HAP-1 (cell line): ENCODE results near the gene NSRP1.
"Not testable (repeated sequence)": the region's sequence is repeated elsewhere in the genome, so short reads cannot be mapped to it uniquely, and the experiment has no call there.

ENCODE experiments used
- DNase-seq, 2 experiments: peaks; one replicate each; pipeline ENCODE4 v3.0.0-alpha.2; 2016 to 2020; ENCODE audit warnings: low spot score in 2 of 2
- H3K27me3 ChIP-seq: fragments of 250-450 bp; sonication (Bioruptor Pico); 2 replicates; pipeline ENCODE4 v1.5.1; 2020; ENCODE audit warnings: low read depth, mild to moderate bottlenecking, moderate library complexity
- H3K36me3 ChIP-seq: fragments of 250-450 bp; sonication (Bioruptor Pico); replicated peaks from 2 replicates; pipeline ENCODE4 v1.5.1; 2020; ENCODE audit warnings: mild to moderate bottlenecking
- H3K4me1 ChIP-seq: fragments of 250-450 bp; sonication (Bioruptor Pico); 2 replicates; pipeline ENCODE4 v1.5.1; 2020; ENCODE audit warnings: mild to moderate bottlenecking
- H3K4me3 ChIP-seq: fragments of 250-450 bp; sonication (Bioruptor Pico); 2 replicates; pipeline ENCODE4 v1.5.1; 2020; ENCODE audit warnings: mild to moderate bottlenecking, moderate library complexity
- H3K9me3 ChIP-seq: fragments of 250-450 bp; sonication (Bioruptor Pico); 2 replicates; pipeline ENCODE4 v1.5.1; 2020; ENCODE audit warnings: mild to moderate bottlenecking, moderate library complexity
- in situ Hi-C: fragments of 300-500 bp; cut with MboI; formaldehyde crosslinking; loops from 3 replicates; pipeline ENCODE4 v1.14.3; 2020; ENCODE audit warnings: low sequenced_read_pairs, inconsistent platforms, mixed read lengths

The NSRP1 gene

DNA sequence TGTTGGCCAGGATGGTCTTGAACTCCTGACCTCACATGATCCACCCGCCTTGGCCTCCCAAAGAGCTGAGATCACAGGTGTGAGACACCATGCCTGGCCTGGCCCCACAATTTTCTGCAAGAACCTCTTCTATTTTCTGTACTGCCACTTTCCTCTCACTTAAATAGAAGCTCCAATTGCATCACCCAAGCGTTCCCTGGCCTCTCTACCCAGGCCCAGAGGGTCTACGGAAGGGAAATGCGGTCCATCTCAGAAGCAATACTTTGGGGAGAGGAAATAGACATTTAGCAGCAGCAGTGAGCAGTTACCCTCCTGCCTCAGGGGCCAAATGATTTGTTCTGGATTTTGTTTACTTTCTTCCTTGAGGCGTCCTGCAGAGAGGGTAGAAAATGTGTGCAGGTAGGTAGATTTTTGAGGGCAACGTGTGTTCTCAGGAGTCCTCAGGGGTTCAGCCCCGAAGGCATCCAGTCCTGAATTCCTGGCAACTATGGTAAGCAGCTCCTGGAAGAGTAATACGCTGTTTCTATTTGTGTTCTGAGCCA lies 107.9 kb downstream of the NSRP1 start:
- Histone ChIP-seq H3K27me3 (no peaks in the 10 kb centered on the region; the same call in 1 of the 2 replicates), H3K9me3 (no peaks in the 10 kb centered on the region), H3K4me1 (no peaks in the 10 kb centered on the region), H3K36me3 (no peaks in the 10 kb centered on the region), H3K4me3 (no peak overlapping the region)
- no peak for DNase-seq
- in situ Hi-C loops, result no loop called here

DNA sequence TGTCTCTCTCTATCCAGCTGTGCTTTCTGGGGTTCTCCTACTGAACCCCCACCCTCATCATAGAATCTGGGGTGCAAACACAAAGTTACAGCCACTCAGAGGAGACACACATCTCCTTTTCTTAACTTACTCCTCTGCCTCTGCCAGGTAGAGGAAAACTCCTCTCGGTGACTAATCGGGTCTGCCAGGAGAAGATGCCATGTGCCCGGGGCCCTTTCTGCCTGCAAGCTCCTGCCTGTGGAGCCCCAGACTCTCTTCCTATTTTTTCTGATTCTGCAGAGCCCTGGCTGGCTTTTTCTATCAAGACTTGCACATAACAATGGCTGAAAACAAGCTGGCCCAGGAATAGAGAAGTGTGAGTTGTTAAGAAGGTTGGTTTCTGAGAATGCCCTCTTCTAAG lies 108.5 kb downstream of the NSRP1 start:
- no peak for DNase-seq
- in situ Hi-C loops, result no loop called here
- Histone ChIP-seq H3K4me1 (no peaks in the 10 kb centered on the region), H3K36me3 (no peaks in the 10 kb centered on the region), H3K4me3 (no peak overlapping the region), H3K27me3 (peaks cover 1% of the 10 kb centered on the region; the same call in 1 of the 2 replicates), H3K9me3 (no peaks in the 10 kb centered on the region)

DNA sequence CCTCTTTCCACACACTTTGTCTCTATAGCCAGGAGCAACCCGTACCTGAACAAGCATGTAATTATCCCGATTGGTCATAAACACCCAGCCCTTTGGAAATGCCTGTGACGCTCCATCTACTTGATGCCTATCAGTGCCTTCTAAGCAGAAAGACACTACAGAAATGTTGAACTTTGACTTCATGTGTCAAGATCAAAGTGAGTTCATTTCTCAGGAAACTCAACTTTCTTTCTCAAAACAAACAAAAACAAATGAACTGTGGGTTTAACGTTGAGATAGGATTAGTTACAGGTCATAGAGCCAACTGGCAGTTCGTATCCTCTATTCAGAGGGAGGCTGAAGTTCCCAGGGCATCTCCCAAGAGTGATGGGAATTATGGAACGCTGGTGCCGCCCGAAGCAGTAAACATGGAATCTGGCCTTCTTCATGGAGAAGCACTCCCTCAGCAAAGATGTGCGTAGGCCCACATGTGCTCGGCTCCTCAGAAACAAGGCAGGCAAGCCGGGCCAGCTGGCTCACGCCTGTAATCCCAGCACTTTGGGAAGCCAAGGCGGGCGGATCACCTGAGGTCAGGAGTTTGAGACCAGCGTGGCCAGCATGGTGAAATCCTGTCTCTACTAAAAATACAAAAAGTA lies 109.4 kb downstream of the NSRP1 start:
- Histone ChIP-seq H3K4me3 (no peak overlapping the region), H3K36me3 (no peaks in the 10 kb centered on the region), H3K27me3 (peaks cover 7% of the 10 kb centered on the region), H3K4me1 (no peaks in the 10 kb centered on the region), H3K9me3 (no peaks in the 10 kb centered on the region)
- DNase-seq, result no peak
- in situ Hi-C loops, result no loop called here

DNA sequence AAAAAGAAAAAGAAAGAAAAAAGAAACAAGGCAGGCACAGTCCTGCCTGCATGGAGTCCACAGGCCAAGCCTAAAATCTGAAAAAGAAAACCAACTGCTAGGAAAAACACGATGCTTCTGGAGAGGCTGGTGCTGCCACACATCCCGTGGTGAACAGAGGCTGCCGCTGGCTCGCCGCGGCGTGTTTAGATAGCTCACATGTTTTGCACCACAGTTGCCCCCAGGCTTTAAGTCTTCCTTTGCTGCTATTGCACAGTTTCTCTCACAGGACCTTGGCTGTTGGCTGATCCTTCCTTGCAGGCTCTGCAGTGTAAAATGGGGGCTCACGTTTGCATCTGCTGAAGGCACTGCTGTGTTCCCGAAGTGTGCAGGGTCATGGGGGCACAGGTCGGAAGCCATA lies 110.3 kb downstream of the NSRP1 start:
- H3K9me3 ChIP-seq, result no peaks in the 10 kb centered on the region
- no peaks in the 10 kb centered on the region for H3K36me3 ChIP-seq
- H3K4me3 ChIP-seq, result no peak overlapping the region
- no peak for DNase-seq
- in situ Hi-C loops, result no loop called here
- peaks cover 7% of the 10 kb centered on the region for H3K27me3 ChIP-seq
- H3K4me1 ChIP-seq, result no peaks in the 10 kb centered on the region

DNA sequence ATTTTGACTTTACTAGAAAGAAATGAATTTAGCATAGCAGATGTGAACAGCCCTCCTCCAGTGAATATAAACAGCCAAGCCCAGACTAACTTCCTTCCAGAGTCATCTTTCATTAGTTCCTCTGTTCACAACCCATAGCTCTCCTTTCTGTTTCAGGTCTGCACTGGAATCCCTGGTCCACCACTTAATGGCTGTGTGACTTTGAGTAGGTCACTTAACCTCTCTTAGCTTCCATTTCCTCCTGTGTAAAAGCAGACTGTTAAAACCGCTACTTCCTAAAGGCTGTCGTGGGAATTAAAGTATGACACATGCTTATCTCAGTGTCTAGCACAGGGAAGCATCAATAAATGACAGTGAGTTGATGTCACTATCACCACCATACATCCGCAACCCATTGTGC lies 111.4 kb downstream of the NSRP1 start:
- H3K4me1 ChIP-seq, result no peaks in the 10 kb centered on the region
- in situ Hi-C loops, result no loop called here
- no peaks in the 10 kb centered on the region for H3K36me3 ChIP-seq
- no peak overlapping the region for H3K4me3 ChIP-seq
- H3K27me3 ChIP-seq, result peaks cover 7% of the 10 kb centered on the region
- DNase-seq, result no peak
- H3K9me3 ChIP-seq, result no peaks in the 10 kb centered on the region

DNA sequence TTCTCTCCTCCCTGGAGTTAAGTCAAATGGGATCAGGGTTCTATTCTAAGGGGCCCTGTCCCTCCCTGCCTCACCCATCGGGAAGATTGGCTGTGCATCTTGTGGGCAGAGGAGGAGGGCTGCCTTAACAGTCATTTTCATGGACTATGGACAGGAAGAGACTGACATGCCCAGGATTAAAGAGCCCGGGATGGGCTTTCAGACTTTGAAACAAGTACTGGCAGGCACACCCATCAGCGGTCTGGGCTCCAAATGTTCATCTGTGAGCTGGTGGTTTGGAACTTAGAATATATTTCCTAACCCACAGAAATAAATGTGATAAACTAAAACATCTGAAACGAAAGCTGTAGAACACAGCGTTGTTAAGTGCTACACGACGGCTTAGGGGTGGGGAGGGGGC lies 112.4 kb downstream of the NSRP1 start:
- Histone ChIP-seq H3K36me3 (no peaks in the 10 kb centered on the region), H3K4me1 (no peaks in the 10 kb centered on the region), H3K4me3 (no peak overlapping the region), H3K27me3 (peaks cover 14% of the 10 kb centered on the region), H3K9me3 (no peaks in the 10 kb centered on the region)
- DNase-seq, result no peak
- in situ Hi-C loops, result no loop called here

DNA sequence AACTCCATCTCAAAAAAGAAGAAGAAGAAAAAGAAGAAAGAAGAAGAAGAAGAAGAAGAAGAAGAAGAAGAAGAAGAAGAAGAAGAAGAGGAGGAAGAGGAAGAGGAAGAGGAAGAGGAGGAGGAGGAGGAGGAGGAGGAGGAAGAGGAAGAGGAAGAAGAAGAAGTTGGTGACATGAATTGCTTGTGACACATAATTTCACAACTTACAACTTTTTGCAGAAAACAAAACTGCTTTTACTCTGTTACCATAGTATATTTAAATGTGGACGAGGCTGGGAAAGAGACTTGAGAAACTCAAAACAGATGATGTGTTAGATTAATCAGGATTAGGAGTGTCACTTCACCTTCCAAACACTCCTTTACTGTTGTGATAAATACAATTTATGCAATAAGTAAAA lies 113.4 kb downstream of the NSRP1 start:
- in situ Hi-C loops, DNase-seq, H3K4me1 ChIP-seq, H3K36me3 ChIP-seq, H3K9me3 ChIP-seq, H3K4me3 ChIP-seq: not testable (repeated sequence)
- H3K27me3 ChIP-seq, result peaks cover 19% of the 10 kb centered on the region

DNA sequence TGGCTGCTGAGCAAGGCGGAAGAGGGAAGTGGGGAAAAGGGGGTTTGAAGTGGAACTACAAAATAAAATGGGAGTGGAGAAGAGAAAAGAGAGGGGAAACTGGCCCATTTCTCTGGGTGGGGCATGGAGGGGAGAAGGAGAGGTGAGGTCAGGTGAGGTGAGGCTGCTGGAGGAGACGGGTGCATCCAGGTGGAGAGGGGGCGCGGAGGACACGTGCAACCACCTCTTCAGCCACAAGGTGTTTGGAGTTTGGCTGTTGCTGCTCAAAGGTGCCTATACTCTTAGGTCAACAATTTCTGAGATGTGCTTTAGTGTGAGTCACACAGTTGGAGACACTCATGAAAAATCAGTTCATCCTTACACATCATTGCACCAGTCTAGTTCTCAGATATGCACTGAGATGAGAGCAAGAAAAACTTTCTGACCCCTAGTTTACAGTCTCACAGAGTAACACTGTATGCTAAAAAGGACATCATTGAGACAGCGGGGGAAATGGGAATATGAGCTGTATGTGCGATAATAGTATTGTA lies 114.0 kb downstream of the NSRP1 start:
- Histone ChIP-seq H3K9me3 (no peaks in the 10 kb centered on the region), H3K4me3 (no peak overlapping the region), H3K36me3 (no peaks in the 10 kb centered on the region), H3K27me3 (peaks cover 19% of the 10 kb centered on the region), H3K4me1 (no peaks in the 10 kb centered on the region)
- no peak for DNase-seq
- in situ Hi-C loops, result no loop called here

DNA sequence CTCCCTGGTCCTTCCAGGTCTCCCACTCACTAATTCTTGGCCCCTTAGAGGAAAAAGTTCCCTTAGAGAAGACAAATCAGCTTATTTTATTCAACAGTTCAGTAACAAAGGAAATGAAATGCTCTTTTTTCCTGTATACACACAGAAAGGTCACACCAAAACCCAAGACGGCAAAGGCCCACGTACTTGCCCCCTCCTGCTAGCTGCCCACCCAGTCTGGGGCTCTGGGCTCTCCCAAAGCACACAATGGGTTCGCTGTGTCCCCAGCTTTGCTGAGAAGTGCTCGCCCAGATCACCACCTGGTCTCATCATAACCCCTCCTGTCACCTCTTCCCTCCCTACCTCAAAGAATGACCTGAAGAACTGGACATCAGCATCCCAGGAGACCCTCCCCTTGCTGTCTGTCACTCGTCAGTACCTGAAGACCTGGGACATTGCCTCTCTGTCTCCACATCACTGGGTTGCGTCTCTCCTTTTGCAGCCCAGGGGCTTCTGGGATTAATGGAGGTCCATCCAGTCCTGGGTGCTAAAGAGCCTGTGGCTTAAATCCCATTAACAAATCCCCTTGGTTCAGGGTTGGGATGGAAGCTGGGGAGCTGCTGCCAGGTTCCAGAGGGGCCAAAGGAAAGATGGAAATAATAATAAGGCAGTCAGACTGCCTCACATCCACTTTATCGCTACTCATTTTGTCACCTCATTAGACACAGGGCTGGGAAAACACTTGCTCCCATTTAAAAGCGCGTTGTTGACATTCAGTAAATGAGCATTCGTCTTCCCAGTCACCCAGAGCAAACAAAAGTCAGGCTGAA lies 115.6 kb downstream of the NSRP1 start:
- in situ Hi-C loops, result no loop called here
- H3K9me3 ChIP-seq, result no peaks in the 10 kb centered on the region
- H3K27me3 ChIP-seq, result peaks cover 19% of the 10 kb centered on the region
- DNase-seq, result no peak
- no peak overlapping the region for H3K4me3 ChIP-seq
- H3K36me3 ChIP-seq, result no peaks in the 10 kb centered on the region
- no peaks in the 10 kb centered on the region for H3K4me1 ChIP-seq

DNA sequence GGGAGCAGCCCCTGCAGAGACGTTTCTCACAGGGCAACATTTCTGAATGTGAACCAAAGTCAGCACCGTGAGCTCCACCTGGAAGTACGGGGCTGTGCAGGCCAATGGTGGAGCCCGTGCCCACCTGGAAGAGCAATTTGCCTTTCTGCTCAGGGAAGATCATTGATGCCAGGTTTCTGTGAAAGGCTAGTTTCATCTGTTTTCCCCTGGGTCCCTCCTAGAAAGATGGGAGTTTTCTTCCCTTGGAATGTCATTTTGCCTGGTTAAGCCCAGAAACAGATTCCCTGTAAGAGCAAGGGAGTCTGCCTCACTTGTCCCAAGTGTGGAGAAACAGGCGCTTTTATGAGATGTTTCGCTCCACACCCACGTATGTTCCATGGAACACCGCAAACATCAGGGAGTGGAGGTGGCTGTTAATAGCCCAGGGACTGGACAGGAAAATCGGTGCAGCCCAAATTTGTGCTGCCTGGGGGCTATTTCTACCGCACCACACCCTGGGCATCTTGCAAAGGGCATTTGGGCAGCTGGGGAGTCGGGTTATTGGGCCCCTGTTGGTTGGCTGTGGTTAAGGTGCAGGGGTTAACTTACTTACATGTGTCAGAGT lies 116.3 kb downstream of the NSRP1 start:
- in situ Hi-C loops, result no loop called here
- Histone ChIP-seq H3K36me3 (no peaks in the 10 kb centered on the region), H3K27me3 (peaks cover 19% of the 10 kb centered on the region), H3K4me3 (no peak overlapping the region), H3K9me3 (no peaks in the 10 kb centered on the region), H3K4me1 (no peaks in the 10 kb centered on the region)
- no peak for DNase-seq

DNA sequence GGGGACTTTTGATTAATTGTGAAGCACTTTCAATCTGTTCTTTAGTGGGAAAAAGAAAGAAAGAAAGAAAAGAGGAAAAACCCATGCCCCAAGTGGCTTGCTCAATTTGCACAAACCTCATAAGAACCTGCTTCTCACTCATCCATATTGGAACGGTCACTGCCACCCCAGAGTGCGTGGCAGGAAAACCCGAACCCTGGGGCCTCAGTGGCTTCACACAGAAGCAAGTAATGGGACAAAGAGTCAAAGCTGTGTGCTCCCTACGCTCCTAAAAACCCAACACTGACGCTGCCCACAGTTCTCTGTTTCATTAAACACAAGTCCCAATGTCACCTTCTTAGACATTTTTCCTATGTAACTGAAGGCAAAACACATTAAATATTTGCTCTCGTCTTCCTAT lies 117.7 kb downstream of the NSRP1 start:
- Histone ChIP-seq H3K4me3 (no peak overlapping the region), H3K27me3 (peaks cover 19% of the 10 kb centered on the region), H3K36me3 (no peaks in the 10 kb centered on the region), H3K4me1 (no peaks in the 10 kb centered on the region), H3K9me3 (no peaks in the 10 kb centered on the region)
- in situ Hi-C loops, result no loop called here
- DNase-seq, result no peak

DNA sequence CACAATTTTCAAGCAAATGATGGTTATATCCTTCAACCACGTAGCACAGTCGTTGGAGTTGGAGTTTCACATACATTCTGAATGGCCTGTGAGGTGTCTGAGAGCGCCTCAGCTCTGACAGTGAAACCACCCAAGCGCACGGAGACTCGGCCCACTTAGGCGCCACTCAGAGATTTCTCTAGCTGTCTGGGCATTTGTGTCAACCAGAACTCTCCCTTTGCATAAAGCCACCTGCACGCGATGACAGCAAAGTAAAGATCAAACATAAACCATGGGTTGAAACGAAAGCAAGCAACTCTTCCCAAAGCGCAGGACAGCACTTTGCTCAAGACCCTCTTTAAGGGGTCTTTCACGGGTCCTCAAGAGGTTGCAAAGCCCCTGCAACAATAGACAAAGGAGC lies 118.3 kb downstream of the NSRP1 start:
- no peaks in the 10 kb centered on the region for H3K4me1 ChIP-seq
- no peaks in the 10 kb centered on the region for H3K36me3 ChIP-seq
- no peaks in the 10 kb centered on the region; the same call in 1 of the 2 replicates for H3K9me3 ChIP-seq
- no peak overlapping the region for H3K4me3 ChIP-seq
- peaks cover 19% of the 10 kb centered on the region for H3K27me3 ChIP-seq
- DNase-seq, result no peak
- in situ Hi-C loops, result no loop called here

DNA sequence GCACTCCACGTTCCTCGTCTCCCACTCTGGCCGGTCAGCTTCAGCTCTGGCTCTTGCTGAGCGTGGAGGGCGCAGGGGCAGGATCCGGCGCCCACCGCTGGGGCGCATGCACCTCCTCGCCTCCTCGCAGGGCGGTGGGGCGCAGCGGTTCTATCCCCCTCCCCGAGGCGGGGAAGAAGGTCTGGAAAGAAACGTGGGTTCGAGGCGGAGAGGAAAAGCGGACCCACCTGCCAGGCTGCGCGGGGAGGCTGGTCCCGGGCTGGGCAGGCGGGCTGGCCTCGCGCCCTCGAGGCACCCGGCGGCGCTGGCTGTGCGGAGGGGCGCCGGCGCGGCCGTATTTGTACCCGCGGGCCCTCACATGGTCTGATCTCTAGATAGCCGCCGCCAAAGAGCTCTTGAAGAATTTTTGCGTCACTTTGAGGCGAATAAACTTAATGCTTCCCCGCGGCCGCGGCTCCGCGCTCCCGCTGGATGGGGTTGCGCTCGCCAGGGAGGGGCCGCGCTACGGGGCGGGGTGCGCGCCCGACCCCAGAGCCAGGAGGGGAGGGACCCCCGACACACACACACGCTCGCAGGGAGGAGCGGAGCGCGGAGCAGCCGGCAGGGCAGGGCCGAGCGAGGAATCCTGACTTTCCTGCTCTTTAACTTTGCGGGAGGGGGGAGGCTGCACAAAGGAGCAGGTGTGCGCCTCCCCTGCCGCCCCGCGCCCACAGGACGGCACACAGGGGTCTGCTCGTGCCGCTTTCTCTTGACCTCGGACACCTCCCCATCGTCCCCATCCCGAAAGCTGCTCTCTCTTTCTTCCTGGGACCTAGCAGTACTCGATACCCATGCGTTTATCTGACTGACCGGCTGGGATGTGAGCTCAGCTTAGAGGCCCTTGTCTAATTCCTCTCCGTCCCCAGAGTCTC lies 119.0 kb downstream of the NSRP1 start, which contains the start of gene SLC6A4:
SLC6A4 (minus strand) TSS at position 312 of the 911 bp plus-strand sequence. CDS start 13,739 bp downstream, outside the sequence.
- Histone ChIP-seq H3K4me1 (no peaks in the 10 kb centered on the region), H3K36me3 (no peaks in the 10 kb centered on the region), H3K27me3 (peaks cover 12% of the 10 kb centered on the region), H3K4me3 (no peak within 1 kb of the TSS), H3K9me3 (no peaks in the 10 kb centered on the region; the same call in 1 of the 2 replicates)
- in situ Hi-C loops, result no loop called here
- no peak for DNase-seq
